ENCODE measurements around the gene DAB2. TPM values are rescaled to one million over a fixed set of nuclear protein-coding genes. Genes with fewer than 3 reads are reported as not detected.

Gene DAB2
- total RNA-seq, 6 donors from 2014 or later, result 100 to 177 (median 144) TPM

- WGBS, 2 donors, result 82 to 91% methylated on average over 3 of the region's 3 CpGs
- no peak for ATAC-seq (ENCODE audit: low FRiP score in 2 of 2)
- Histone ChIP-seq H3K4me1 (peaks cover 40 to 54% (median 47%) of the 10 kb centered on the region in 4 donors), H3K4me3 (no peak overlapping the region), H3K27me3 (no peaks in the 10 kb centered on the region), H3K9me3 (no peaks in the 10 kb centered on the region), H3K36me3 (peaks cover 0 to 5% (median 2%) of the 10 kb centered on the region in 4 donors), H3K27ac (peak overlapping the region in 1 of 4 donors; percentile 14)
- TF ChIP-seq POLR2A (IDR thresholded peaks at IDR 0.05) (no peak), POLR2AphosphoS5 (IDR thresholded peaks at IDR 0.05) (no peak), EP300 (IDR thresholded peaks at IDR 0.05) (no peak)
- TF ChIP-seq, protein P1, sequence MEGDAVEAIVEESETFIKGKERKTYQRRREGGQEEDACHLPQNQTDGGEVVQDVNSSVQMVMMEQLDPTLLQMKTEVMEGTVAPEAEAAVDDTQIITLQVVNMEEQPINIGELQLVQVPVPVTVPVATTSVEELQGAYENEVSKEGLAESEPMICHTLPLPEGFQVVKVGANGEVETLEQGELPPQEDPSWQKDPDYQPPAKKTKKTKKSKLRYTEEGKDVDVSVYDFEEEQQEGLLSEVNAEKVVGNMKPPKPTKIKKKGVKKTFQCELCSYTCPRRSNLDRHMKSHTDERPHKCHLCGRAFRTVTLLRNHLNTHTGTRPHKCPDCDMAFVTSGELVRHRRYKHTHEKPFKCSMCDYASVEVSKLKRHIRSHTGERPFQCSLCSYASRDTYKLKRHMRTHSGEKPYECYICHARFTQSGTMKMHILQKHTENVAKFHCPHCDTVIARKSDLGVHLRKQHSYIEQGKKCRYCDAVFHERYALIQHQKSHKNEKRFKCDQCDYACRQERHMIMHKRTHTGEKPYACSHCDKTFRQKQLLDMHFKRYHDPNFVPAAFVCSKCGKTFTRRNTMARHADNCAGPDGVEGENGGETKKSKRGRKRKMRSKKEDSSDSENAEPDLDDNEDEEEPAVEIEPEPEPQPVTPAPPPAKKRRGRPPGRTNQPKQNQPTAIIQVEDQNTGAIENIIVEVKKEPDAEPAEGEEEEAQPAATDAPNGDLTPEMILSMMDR (IDR thresholded peaks at IDR 0.05), result no peak
- DNase-seq, result no peak
Observed at GRCh38 chr5:39417979-39418378, 6.8 kb downstream of the DAB2 start.

- H3K27me3 ChIP-seq, result no peaks in the 10 kb centered on the region
- peak in 1 of 2 donors; percentile 16 for ATAC-seq (ENCODE audit: low FRiP score in 2 of 2)
- no peak overlapping the region for H3K27ac ChIP-seq
- H3K36me3 ChIP-seq, result peaks cover 0 to 5% (median 2%) of the 10 kb centered on the region in 4 donors
- WGBS, 2 donors, result 43 to 55% methylated on average over 2 of the region's 2 CpGs
- no peaks in the 10 kb centered on the region for H3K9me3 ChIP-seq
- no peak overlapping the region for H3K4me3 ChIP-seq
- TF ChIP-seq, protein P1 (IDR thresholded peaks at IDR 0.05), result no peak
- TF ChIP-seq POLR2A (IDR thresholded peaks at IDR 0.05) (no peak), EP300 (IDR thresholded peaks at IDR 0.05) (no peak), POLR2AphosphoS5 (IDR thresholded peaks at IDR 0.05) (no peak)
- H3K4me1 ChIP-seq, result peaks cover 38 to 58% (median 53%) of the 10 kb centered on the region in 4 donors
- DNase-seq, result no peak
Observed at GRCh38 chr5:39415201-39415600, 9.6 kb downstream of the DAB2 start.

GRCh38 chr5:39414426-39414825, 10.4 kb downstream of the DAB2 start:
- H3K27me3 ChIP-seq, result no peaks in the 10 kb centered on the region
- ATAC-seq (ENCODE audit: low FRiP score in 2 of 2) (no peak), DNase-seq (no peak)
- H3K4me1 ChIP-seq, result peaks cover 36 to 55% (median 51%) of the 10 kb centered on the region in 4 donors
- no peak for TF ChIP-seq POLR2A (IDR thresholded peaks at IDR 0.05)
- no peak for TF ChIP-seq POLR2AphosphoS5 (IDR thresholded peaks at IDR 0.05)
- TF ChIP-seq EP300 (IDR thresholded peaks at IDR 0.05), result no peak
- TF ChIP-seq, protein P1 (IDR thresholded peaks at IDR 0.05), result no peak
- H3K27ac ChIP-seq, result no peak overlapping the region
- H3K4me3 ChIP-seq, result no peak overlapping the region
- no peaks in the 10 kb centered on the region for H3K9me3 ChIP-seq
- H3K36me3 ChIP-seq, result peaks cover 0 to 5% (median 2%) of the 10 kb centered on the region in 4 donors

- TF ChIP-seq, protein P1 (IDR thresholded peaks at IDR 0.05), result no peak
- TF ChIP-seq POLR2AphosphoS5 (IDR thresholded peaks at IDR 0.05), result no peak
- TF ChIP-seq EP300 (IDR thresholded peaks at IDR 0.05), result no peak
- TF ChIP-seq POLR2A (IDR thresholded peaks at IDR 0.05), result no peak
- H3K27me3 ChIP-seq, result no peaks in the 10 kb centered on the region
- H3K9me3 ChIP-seq, result no peaks in the 10 kb centered on the region
- peaks cover 34 to 62% (median 55%) of the 10 kb centered on the region in 4 donors for H3K4me1 ChIP-seq
- H3K36me3 ChIP-seq, result peaks cover 0 to 5% (median 2%) of the 10 kb centered on the region in 4 donors
- no peak overlapping the region for H3K4me3 ChIP-seq
- no peak for ATAC-seq (ENCODE audit: low FRiP score in 2 of 2)
- H3K27ac ChIP-seq, result peak overlapping the region in 1 of 4 donors; percentile 16
- DNase-seq, result no peak
Observed at GRCh38 chr5:39413771-39414170, 11.0 kb downstream of the DAB2 start.

DNA sequence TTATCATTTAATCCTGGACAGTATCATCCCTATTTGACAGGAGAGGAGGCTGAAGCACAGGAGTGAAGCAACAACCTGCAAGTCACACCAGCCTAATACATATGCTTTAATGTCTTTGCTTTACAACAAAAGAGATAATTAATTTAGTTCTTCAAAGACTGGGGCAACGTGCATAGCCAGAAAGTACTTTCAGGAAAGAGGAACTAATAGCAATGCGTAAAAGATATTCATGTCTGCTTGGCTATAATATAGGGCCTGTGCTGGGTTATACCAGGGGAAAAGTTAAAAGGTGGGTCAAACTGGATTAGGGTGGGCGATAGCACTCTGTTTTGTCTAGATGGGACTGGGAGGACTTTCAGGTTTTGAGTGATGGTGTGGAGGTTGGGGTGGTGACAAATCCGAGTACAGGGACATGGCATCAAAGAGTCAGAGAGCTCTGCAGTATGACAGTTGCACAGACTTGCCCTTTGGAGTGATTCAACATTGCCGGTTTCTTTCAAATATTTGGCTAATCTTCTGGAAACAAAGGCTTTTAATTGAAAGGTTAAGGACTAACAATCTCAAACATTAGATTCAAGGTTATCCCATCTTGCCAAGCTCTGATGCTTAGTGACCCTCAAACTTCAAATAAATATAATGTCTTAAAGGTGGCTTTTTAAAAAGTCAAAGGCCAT, 11.9 kb downstream of the DAB2 start:
- ATAC-seq (ENCODE audit: low FRiP score in 2 of 2) (peak in 1 of 2 donors; percentile 34), DNase-seq (no peak)
- no peak for TF ChIP-seq EP300 (IDR thresholded peaks at IDR 0.05)
- no peak for TF ChIP-seq POLR2AphosphoS5 (IDR thresholded peaks at IDR 0.05)
- no peak for TF ChIP-seq POLR2A (IDR thresholded peaks at IDR 0.05)
- TF ChIP-seq, protein P1 (IDR thresholded peaks at IDR 0.05), result no peak
- H3K36me3 ChIP-seq, result peaks cover 0 to 5% (median 2%) of the 10 kb centered on the region in 4 donors
- no peaks in the 10 kb centered on the region for H3K27me3 ChIP-seq
- H3K4me3 ChIP-seq, result no peak overlapping the region
- no peaks in the 10 kb centered on the region for H3K9me3 ChIP-seq
- H3K27ac ChIP-seq, result peak overlapping the region in 1 of 4 donors; percentile 37
- 66 to 68% methylated on average over 5 of the region's 5 CpGs for WGBS, 2 donors
- H3K4me1 ChIP-seq, result peaks cover 36 to 70% (median 55%) of the 10 kb centered on the region in 4 donors

All from upper lobe of left lung (tissue), 6 donors.